H1 (cell line): ENCODE results near the gene SLC13A3. TPM values are rescaled to one million over a fixed set of nuclear protein-coding genes. Genes with fewer than 3 reads are reported as not detected.

ENCODE experiments used
- CTCF ChIA-PET: fragments of 300-600 bp; sonication (Branson Sonifier 250); formaldehyde crosslinking; loops from one replicate; lab custom pipeline; 2021; ENCODE audit not compliant: partially characterized antibody; lab: Charles Lee
- POLR2A ChIA-PET: fragments of 300-600 bp; sonication (Branson Sonifier 250); formaldehyde crosslinking; loops from one replicate; lab custom pipeline; 2021; ENCODE audit warnings: inconsistent platforms; ENCODE audit not compliant: partially characterized antibody; lab: Charles Lee
- DNase-seq, 2 experiments: peaks; one replicate each; pipeline versions ENCODE4 v3.0.0 to v3.0.0-alpha.2; 2010 to 2022; ENCODE audit warnings: low spot score in 2 of 2, low read depth in 1 of 2, mixed read lengths in 1 of 2
- FAIRE-seq: peaks from 2 replicates; lab custom pipeline; 2011; peaks lifted over from hg19 to GRCh38; lab: Jason Lieb, UNC
- H2AFZ ChIP-seq: 2 replicates; pipeline ENCODE4 v1.8.1; 2012; ENCODE audit warnings: low read length, inconsistent platforms
- H2AK5ac ChIP-seq: 2 replicates; pipeline ENCODE4 v1.6.1; 2013; ENCODE audit warnings: low read depth, low read length
- H2BK120ac ChIP-seq: replicated peaks from 2 replicates; pipeline ENCODE3; 2013; ENCODE audit warnings: low read depth, low read length, inconsistent platforms
- H2BK12ac ChIP-seq: 2 replicates; pipeline ENCODE4 v1.6.1; 2013; ENCODE audit warnings: low read depth, low read length
- H2BK15ac ChIP-seq: 2 replicates; pipeline ENCODE4 v1.6.1; 2013; ENCODE audit warnings: low read length
- H2BK20ac ChIP-seq: 2 replicates; pipeline ENCODE4 v1.6.1; 2013; ENCODE audit warnings: low read length
- H2BK5ac ChIP-seq: 2 replicates; pipeline ENCODE4 v1.6.1; 2013; ENCODE audit warnings: low read depth, low read length
- H3K14ac ChIP-seq: 2 replicates; pipeline ENCODE4 v1.6.1; 2013; ENCODE audit warnings: inconsistent platforms; ENCODE audit not compliant: insufficient read length
- H3K18ac ChIP-seq: 2 replicates; pipeline ENCODE4 v1.6.1; 2013; ENCODE audit warnings: low read length; ENCODE audit errors: extremely low read depth
- H3K23ac ChIP-seq: 2 replicates; pipeline ENCODE4 v1.6.1; 2013; ENCODE audit warnings: inconsistent platforms; ENCODE audit not compliant: insufficient read length
- H3K23me2 ChIP-seq: 2 replicates; pipeline ENCODE4 v1.6.1; 2013; ENCODE audit warnings: low read depth, low read length
- H3K27ac ChIP-seq: 2 replicates; pipeline ENCODE4 v1.6.1; 2011; ENCODE audit warnings: low read depth, low read length, inconsistent platforms
- H3K27me3 ChIP-seq, 4 experiments: replicated peaks in 1 of 4; 1 replicate in 1 of 4; 2 replicates in 3 of 4; pipeline versions ENCODE4 v1.6.1 to v1.8.1; 2011 to 2013; ENCODE audit warnings: low read length in 3 of 4, mild to moderate bottlenecking in 3 of 4, inconsistent platforms in 2 of 4, mixed read lengths in 2 of 4, moderate library complexity in 1 of 4; ENCODE audit not compliant: control insufficient read depth in 3 of 4, insufficient read depth in 3 of 4; ENCODE audit errors: extremely low read depth in 1 of 4
- H3K36me3 ChIP-seq, 4 experiments: 2 replicates each; pipeline versions ENCODE4 v1.6.1 to v1.8.1; 2011 to 2013; ENCODE audit warnings: mild to moderate bottlenecking in 4 of 4, low read length in 3 of 4, moderate library complexity in 2 of 4, control low read depth in 1 of 4, inconsistent platforms in 1 of 4; ENCODE audit not compliant: insufficient read depth in 4 of 4, control insufficient read depth in 2 of 4
- H3K4ac ChIP-seq: replicated peaks from 2 replicates; pipeline ENCODE3; 2013; ENCODE audit warnings: low read length, low read depth, mixed read lengths, inconsistent platforms; ENCODE audit not compliant: insufficient read length
- H3K4me1 ChIP-seq, 4 experiments: replicated peaks in 1 of 4; 1 replicate in 1 of 4; 2 replicates in 3 of 4; pipeline versions ENCODE4 v1.6.1 to v1.8.1; 2011 to 2013; ENCODE audit warnings: low read length in 3 of 4, inconsistent platforms in 2 of 4, mixed read lengths in 1 of 4; ENCODE audit not compliant: insufficient read depth in 4 of 4, control insufficient read depth in 3 of 4
- H3K4me2 ChIP-seq, 2 experiments: 2 replicates each; pipeline versions ENCODE4 v1.6.1 to v1.8.1; 2011 to 2013; ENCODE audit warnings: low read depth in 2 of 2, low read length in 2 of 2, control low read depth in 1 of 2, inconsistent platforms in 1 of 2, mild to moderate bottlenecking in 1 of 2; ENCODE audit not compliant: insufficient read depth in 1 of 2
- H3K4me3 ChIP-seq, 4 experiments: fragments of 200-600, 300-600 bp in 1 of 4; sonication (generic), shearing (Covaris generic), sonication (Bioruptor Twin) in 1 of 4; 2 replicates each; pipeline versions ENCODE4 v1.5.1 to v1.8.1; 2011 to 2016; ENCODE audit warnings: low read length in 4 of 4, low read depth in 3 of 4, control low read depth in 2 of 4, inconsistent platforms in 2 of 4, mild to moderate bottlenecking in 2 of 4, mixed read lengths in 1 of 4, moderate library complexity in 1 of 4; ENCODE audit not compliant: insufficient read depth in 2 of 4; ENCODE audit errors: extremely low read depth in 1 of 4
- H3K56ac ChIP-seq: replicated peaks from 2 replicates; pipeline ENCODE3; 2013; ENCODE audit warnings: low read depth, mild to moderate bottlenecking, mixed read lengths, low read length, inconsistent platforms; ENCODE audit not compliant: insufficient read length
- H3K79me1 ChIP-seq: 2 replicates; pipeline ENCODE4 v1.6.1; 2013; ENCODE audit warnings: low read depth, low read length, control low read depth
- H3K79me2 ChIP-seq, 2 experiments: 2 replicates each; pipeline versions ENCODE4 v1.6.1 to v1.8.1; 2012 to 2013; ENCODE audit warnings: low read length in 2 of 2, mild to moderate bottlenecking in 2 of 2, inconsistent platforms in 1 of 2; ENCODE audit not compliant: insufficient read depth in 2 of 2, control insufficient read depth in 1 of 2
- H3K9ac ChIP-seq, 4 experiments: replicated peaks in 1 of 4; 1 replicate in 1 of 4; 2 replicates in 3 of 4; pipeline versions ENCODE4 v1.6.1 to v1.8.1; 2011 to 2013; ENCODE audit warnings: low read depth in 3 of 4, low read length in 3 of 4, control low read depth in 2 of 4, mild to moderate bottlenecking in 2 of 4, moderate library complexity in 2 of 4, inconsistent platforms in 1 of 4; ENCODE audit errors: extremely low read depth in 1 of 4
- H3K9me3 ChIP-seq, 2 experiments: 2 replicates each; pipeline versions ENCODE4 v1.6.1 to v1.8.1; 2012 to 2013; ENCODE audit warnings: mild to moderate bottlenecking in 2 of 2, moderate library complexity in 2 of 2, control low read depth in 1 of 2, inconsistent platforms in 1 of 2, low read depth in 1 of 2, low read length in 1 of 2, mixed read lengths in 1 of 2; ENCODE audit not compliant: insufficient read depth in 2 of 2
- H4K20me1 ChIP-seq, 2 experiments: replicated peaks in 1 of 2; 2 replicates each; pipeline versions ENCODE3 to v1.8.1; 2011 to 2013; ENCODE audit warnings: inconsistent platforms in 2 of 2, low read length in 2 of 2, mild to moderate bottlenecking in 1 of 2; ENCODE audit not compliant: insufficient read depth in 2 of 2, control insufficient read depth in 1 of 2
- H4K5ac ChIP-seq: 2 replicates; pipeline ENCODE4 v1.6.1; 2013; ENCODE audit warnings: low read length, low read depth, mixed read lengths, inconsistent platforms; ENCODE audit not compliant: insufficient read length
- H4K8ac ChIP-seq: 2 replicates; pipeline ENCODE4 v1.8.0; 2013; ENCODE audit warnings: mild to moderate bottlenecking, moderate library complexity, low read length, inconsistent platforms; ENCODE audit not compliant: insufficient read depth; ENCODE audit errors: extremely low read depth
- H4K91ac ChIP-seq: replicated peaks from 2 replicates; pipeline ENCODE3; 2013; ENCODE audit warnings: low read length, mixed read lengths, inconsistent platforms; ENCODE audit not compliant: insufficient read length
- EZH2 ChIP-seq: fragments of 200-600 bp; sonication (generic); IDR thresholded peaks from 2 replicates; pipeline ENCODE4 v1.7.1; 2012; ENCODE audit warnings: low read depth, mild to moderate bottlenecking, moderate library complexity, low read length, inconsistent platforms; ENCODE audit not compliant: severe bottlenecking
- GABPA ChIP-seq: IDR thresholded peaks from 2 replicates; pipeline ENCODE4 v1.6.1; 2011; ENCODE audit warnings: mild to moderate bottlenecking, low read length, moderate library complexity, borderline replicate concordance; ENCODE audit not compliant: insufficient read depth
- RAD21 ChIP-seq, 2 experiments: IDR thresholded peaks in 1 of 2; conservative IDR thresholded peaks in 1 of 2; 2 replicates each; pipeline ENCODE4 v1.6.1; 2011; ENCODE audit warnings: low read depth in 2 of 2, low read length in 2 of 2, improper control_type of control experiment in 1 of 2, inconsistent platforms in 1 of 2, mild to moderate bottlenecking in 1 of 2, moderate library complexity in 1 of 2
- TAF7 ChIP-seq: optimal IDR thresholded peaks from 2 replicates; pipeline ENCODE3; 2011; ENCODE audit warnings: low read depth, mild to moderate bottlenecking, inconsistent platforms, low read length, moderate library complexity, borderline replicate concordance
- WGBS, 2 experiments: shearing (Covaris generic) in 1 of 2; methylation state at CpG; one replicate each; pipeline versions ENCODE4 v1.1.6 to v1.1.7; 2013 to 2015; ENCODE audit warnings: low lambda C conversion rate in 2 of 2, mixed read lengths in 2 of 2, inconsistent platforms in 1 of 2, low coverage in 1 of 2, missing lambda C conversion rate in 1 of 2; ENCODE audit not compliant: insufficient replicate concordance in 2 of 2, insufficient coverage in 1 of 2, insufficient read length in 1 of 2; ENCODE audit errors: extremely low coverage in 1 of 2, missing lambda C conversion rate in 1 of 2; 5-methylcytosine and 5-hydroxymethylcytosine counted together
- polyA plus RNA-seq, 7 experiments: library from polyadenylated mRNA; depleted of rRNA in 3 of 7; stranded (reverse) in 5 of 7; unstranded in 2 of 7; fragments of >200 nt in 5 of 7; fragments of 200-250 nt in 2 of 7; gene quantifications; 1 replicate in 5 of 7; 2 replicates in 1 of 7; 4 replicates in 1 of 7; pipeline versions ENCODE4 v1.2.1 to v1.2.3, GENCODE V29; 2011 to 2013; ENCODE audit warnings: missing spikeins in 2 of 7, mixed read lengths in 2 of 7
- total RNA-seq: library from RNA; stranded (reverse); fragmentation: NEBNext Ultra II Directional; extraction: Animal tissue kit (Norgen Biotek cat#: 25700); gene quantifications from 2 replicates; pipeline ENCODE4 v1.2.1, GENCODE V29; 2021
- TF ChIP-seq, protein P1 (sequence below), 3 experiments: IDR thresholded peaks; 1 replicate in 2 of 3; 2 replicates in 1 of 3; pipeline versions ENCODE4 v1.5.1 to v1.6.1; 2011; ENCODE audit warnings: low read length in 3 of 3, mild to moderate bottlenecking in 3 of 3, inconsistent platforms in 2 of 3, low read depth in 1 of 3, moderate library complexity in 1 of 3; ENCODE audit not compliant: insufficient read depth in 1 of 3; ENCODE audit errors: control extremely low read depth in 1 of 3
- TF ChIP-seq, protein P2 (sequence below): IDR thresholded peaks from 2 replicates; pipeline ENCODE4 v1.6.1; 2012; ENCODE audit warnings: inconsistent platforms

Gene SLC13A3
- total and polyA plus RNA-seq, 2 of the 8 experiments (the other 6 are each of a cell fraction or from before 2014, with no cell fraction given) = 9.4 to 12.6 TPM

DNA sequence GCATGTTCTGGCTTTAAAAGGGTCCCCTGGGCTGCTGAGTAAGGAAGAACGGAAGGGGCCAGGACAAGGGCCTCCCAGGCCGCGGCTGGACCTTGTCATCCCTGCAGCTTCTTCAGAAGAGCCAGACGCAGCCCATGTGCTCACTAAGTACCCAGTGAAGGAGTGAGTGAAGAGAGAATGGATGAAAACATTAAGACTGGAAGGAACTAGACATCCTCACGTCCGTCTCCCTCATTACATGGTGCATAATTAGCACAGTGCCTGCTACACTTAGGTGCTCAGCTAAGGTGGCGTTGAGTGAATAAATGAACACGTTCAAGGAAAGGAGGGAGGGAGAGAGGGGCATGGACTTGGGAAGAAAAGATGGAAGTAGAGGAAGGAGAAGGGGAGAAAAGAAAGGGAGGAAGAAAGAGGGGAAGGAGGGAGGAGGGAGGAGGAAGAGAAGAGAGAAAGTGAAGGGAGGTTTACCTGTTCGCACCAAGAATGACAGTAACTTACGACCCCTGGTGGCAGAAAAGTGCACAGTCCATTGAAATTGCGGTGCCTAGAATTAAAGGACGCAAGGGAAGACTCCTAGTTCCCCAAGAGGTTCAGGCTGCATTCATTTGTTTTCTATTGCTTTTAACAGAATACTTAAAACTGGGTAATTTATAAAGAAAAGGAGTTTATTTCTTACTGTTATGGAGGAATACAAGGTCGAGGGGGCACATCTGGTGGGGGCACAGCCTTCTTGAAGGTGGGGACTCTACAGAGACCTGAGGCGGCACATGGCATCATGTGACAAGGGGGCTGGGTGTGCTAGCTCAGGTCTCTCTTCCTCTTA, 30.0 kb upstream of the SLC13A3 start:
- ChIA-PET CTCF (interaction anchor here (0.6 to 4.3 kb wide), 32 partner anchors 8 to 1446 kb away, joined by 3 to 63 read pairs (median 8); partner anchors contain the start of genes OCSTAMP and TP53RK), POLR2A (interaction anchor here (1.1 to 5.7 kb wide), 11 partner anchors 9 to 168 kb away, joined by 3 to 36 read pairs (median 5); partner anchors contain the start of gene ZNF334)
- TF ChIP-seq EZH2 = no peak
- peak; percentile 77 to 80 for TF ChIP-seq RAD21 (IDR thresholded peaks at IDR 0.05 in 1 of 2, conservative IDR thresholded peaks at IDR 0.05 in 1 of 2; ENCODE audit: low read depth in 2 of 2, low read length in 2 of 2)
- TF ChIP-seq, protein P1, sequence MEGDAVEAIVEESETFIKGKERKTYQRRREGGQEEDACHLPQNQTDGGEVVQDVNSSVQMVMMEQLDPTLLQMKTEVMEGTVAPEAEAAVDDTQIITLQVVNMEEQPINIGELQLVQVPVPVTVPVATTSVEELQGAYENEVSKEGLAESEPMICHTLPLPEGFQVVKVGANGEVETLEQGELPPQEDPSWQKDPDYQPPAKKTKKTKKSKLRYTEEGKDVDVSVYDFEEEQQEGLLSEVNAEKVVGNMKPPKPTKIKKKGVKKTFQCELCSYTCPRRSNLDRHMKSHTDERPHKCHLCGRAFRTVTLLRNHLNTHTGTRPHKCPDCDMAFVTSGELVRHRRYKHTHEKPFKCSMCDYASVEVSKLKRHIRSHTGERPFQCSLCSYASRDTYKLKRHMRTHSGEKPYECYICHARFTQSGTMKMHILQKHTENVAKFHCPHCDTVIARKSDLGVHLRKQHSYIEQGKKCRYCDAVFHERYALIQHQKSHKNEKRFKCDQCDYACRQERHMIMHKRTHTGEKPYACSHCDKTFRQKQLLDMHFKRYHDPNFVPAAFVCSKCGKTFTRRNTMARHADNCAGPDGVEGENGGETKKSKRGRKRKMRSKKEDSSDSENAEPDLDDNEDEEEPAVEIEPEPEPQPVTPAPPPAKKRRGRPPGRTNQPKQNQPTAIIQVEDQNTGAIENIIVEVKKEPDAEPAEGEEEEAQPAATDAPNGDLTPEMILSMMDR (IDR thresholded peaks at IDR 0.05; ENCODE audit: control extremely low read depth in 1 of 3, insufficient read depth in 1 of 3, low read depth in 1 of 3, low read length in 3 of 3) = peak; percentile 49 to 91 (median 79)
- no peak for TF ChIP-seq TAF7
- no peak for TF ChIP-seq GABPA
- TF ChIP-seq, protein P2, sequence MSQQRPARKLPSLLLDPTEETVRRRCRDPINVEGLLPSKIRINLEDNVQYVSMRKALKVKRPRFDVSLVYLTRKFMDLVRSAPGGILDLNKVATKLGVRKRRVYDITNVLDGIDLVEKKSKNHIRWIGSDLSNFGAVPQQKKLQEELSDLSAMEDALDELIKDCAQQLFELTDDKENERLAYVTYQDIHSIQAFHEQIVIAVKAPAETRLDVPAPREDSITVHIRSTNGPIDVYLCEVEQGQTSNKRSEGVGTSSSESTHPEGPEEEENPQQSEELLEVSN = no peak

More for the DNA sequence above, 30.0 kb upstream of the SLC13A3 start:
- 59% methylated on average over 14 of the region's 14 CpGs; no CpG with 5 or more reads in 1 of the 2 experiments for WGBS, 2 experiments
- Histone ChIP-seq H3K36me3 (peaks cover 0 to 31% (median 10%) of the 10 kb centered on the region in 4 experiments; a peak in 5 of 8 replicates), H2BK120ac (no peak overlapping the region), H3K4me3 (no peak overlapping the region), H4K91ac (no peak overlapping the region), H3K9ac (no peak overlapping the region; a peak in 1 of 7 replicates), H2AK5ac (no peak overlapping the region), H3K4ac (peak overlapping the region; percentile 9), H3K79me1 (peaks cover 3% of the 10 kb centered on the region; the same call in 1 of the 2 replicates), H3K9me3 (no peaks in the 10 kb centered on the region), H4K20me1 (peaks cover 0 to 3% of the 10 kb centered on the region in 2 experiments), H2AFZ (no peak overlapping the region), H2BK20ac (no peak overlapping the region), H2BK15ac (peak overlapping the region; percentile 73; the same call in 1 of the 2 replicates), H4K8ac (no peak overlapping the region), H3K18ac (no peak overlapping the region), H3K14ac (no peak overlapping the region), H3K23ac (no peak overlapping the region), H3K27me3 (no peaks in the 10 kb centered on the region), H3K23me2 (peaks cover 4% of the 10 kb centered on the region; the same call in 1 of the 2 replicates), H2BK5ac (no peak overlapping the region), H3K79me2 (peaks cover 0 to 48% of the 10 kb centered on the region in 2 experiments; a peak in 2 of 4 replicates), H3K4me2 (peak overlapping the region in 1 of 2 experiments; percentile 2; a peak in 1 of 4 replicates), H3K4me1 (peaks cover 12 to 22% (median 16%) of the 10 kb centered on the region in 4 experiments), H3K56ac (no peak overlapping the region), H4K5ac (no peak overlapping the region), H3K27ac (no peak overlapping the region), H2BK12ac (no peak overlapping the region)
- DNase-seq (peak in 1 of 2 experiments; percentile 92), FAIRE-seq (no peak)
